Activated naive CD8-positive, alpha-beta T cell treated with anti-CD3 and anti-CD28 coated beads, Interleukin-2, amount 50 U/mL, for 24 hours (primary cell): Measurements from ENCODE around the gene LRRC4C.
"Not testable (repeated sequence)": the region's sequence is repeated elsewhere in the genome, so short reads cannot be mapped to it uniquely, and the experiment has no call there.

Experiments used
- ATAC-seq: fragments of 150-1000 bp; cut with Tn5 transposase; one replicate; pipeline ENCODE4 v1.10.0; 2021
- DNase-seq: peaks from one replicate; pipeline ENCODE4 v3.0.0; 2021
- H3K27ac Mint-ChIP-seq: one replicate; pipeline ENCODE4 v1.8.0; 2021; ENCODE audit warnings: mild to moderate bottlenecking, mixed read lengths
- H3K27me3 Mint-ChIP-seq: one replicate; pipeline ENCODE4 v1.8.0; 2021; ENCODE audit warnings: mixed read lengths
- H3K36me3 Mint-ChIP-seq: one replicate; pipeline ENCODE4 v1.8.0; 2021; ENCODE audit warnings: low read depth, mixed read lengths
- H3K4me1 Mint-ChIP-seq: one replicate; pipeline ENCODE4 v1.8.0; 2021; ENCODE audit warnings: mixed read lengths
- H3K4me3 Mint-ChIP-seq: one replicate; pipeline ENCODE4 v1.8.0; 2021; ENCODE audit warnings: mild to moderate bottlenecking, moderate library complexity, mixed read lengths
- H3K9me3 Mint-ChIP-seq: one replicate; pipeline ENCODE4 v1.8.0; 2021; ENCODE audit warnings: mixed read lengths

LRRC4C gene

DNA sequence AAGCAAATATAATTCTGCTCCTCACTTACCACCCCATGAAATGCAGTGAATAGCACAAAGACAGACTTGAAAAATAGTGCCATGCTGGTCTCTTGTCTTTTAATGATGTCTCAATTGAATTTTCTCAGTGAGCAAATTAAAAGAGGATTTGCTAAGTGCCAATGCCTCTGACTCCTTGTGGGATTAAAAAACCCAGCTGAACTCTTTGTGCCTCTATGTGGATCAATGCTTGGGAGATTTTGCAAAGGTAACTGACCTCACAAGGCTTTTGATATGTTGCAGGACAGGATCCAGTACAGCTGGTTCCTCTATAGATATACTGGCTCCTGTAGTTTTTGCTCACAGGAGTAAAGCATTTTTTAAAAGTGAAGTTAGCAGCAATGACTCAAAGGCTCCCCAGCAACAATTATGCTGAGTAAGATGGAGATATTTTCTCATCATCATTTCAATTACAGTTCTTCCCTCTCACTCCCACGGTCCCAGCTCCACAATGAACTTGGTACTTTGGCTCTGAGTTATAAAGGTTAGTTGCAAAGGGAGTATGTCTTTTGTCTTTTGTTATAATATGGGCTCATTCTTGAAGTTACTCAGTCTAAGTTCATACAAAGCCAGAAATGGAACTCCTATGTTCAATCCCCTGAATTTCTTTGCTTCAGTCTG is 471.5 kb downstream of the LRRC4C start:
- ATAC-seq, result no peak
- Mint-ChIP-seq H3K4me3 (no peak overlapping the region), H3K27me3 (no peaks in the 10 kb centered on the region), H3K9me3 (peaks cover 29% of the 10 kb centered on the region), H3K27ac (no peak overlapping the region), H3K36me3 (no peaks in the 10 kb centered on the region), H3K4me1 (no peaks in the 10 kb centered on the region)
- DNase-seq, result no peak

DNA sequence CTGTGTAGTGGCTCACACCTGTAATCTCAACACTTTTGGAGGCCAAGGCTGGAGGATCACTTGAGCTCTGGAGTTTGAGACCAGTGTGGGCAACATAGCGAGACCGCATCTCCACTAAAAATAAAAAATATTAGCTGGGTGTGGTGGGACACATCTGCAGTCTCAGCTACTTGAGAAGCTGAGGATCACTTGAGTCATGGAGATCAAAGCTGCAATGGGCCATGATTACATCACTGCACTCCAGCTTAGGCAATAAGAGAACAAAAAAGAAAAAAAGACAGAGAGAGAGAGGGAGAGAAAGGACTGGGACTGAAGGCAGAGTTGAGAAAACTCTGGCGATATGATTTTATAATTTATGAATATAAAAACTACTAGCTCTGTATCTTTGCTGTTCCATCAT is 473.1 kb downstream of the LRRC4C start:
- H3K27me3 Mint-ChIP-seq, result no peaks in the 10 kb centered on the region
- H3K27ac Mint-ChIP-seq, result no peak overlapping the region
- H3K36me3 Mint-ChIP-seq, result no peaks in the 10 kb centered on the region
- H3K9me3 Mint-ChIP-seq, result peaks cover 30% of the 10 kb centered on the region
- ATAC-seq, result no peak
- DNase-seq, result no peak
- no peak overlapping the region for H3K4me3 Mint-ChIP-seq
- no peaks in the 10 kb centered on the region for H3K4me1 Mint-ChIP-seq

DNA sequence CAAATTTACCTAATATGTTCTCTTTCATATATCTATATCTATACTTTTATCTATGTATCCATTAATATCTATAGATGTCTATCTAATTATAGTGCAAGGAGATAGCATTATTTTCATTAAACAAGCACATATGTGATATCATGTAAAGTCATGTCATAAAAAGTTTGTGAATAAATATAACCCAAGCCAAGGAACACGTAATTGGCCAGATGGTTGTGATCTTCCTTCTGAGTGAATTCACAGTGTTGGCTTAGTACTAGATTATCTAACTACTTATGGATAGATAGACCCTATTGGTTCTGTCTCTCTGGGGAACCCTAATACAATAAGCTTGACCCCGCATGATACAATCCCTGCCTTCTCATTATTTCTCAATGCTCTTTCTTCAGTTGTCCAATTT is 484.4 kb downstream of the LRRC4C start:
- H3K36me3 Mint-ChIP-seq, result no peaks in the 10 kb centered on the region
- ATAC-seq (no peak), DNase-seq (no peak)
- no peak overlapping the region for H3K4me3 Mint-ChIP-seq
- peaks cover 32% of the 10 kb centered on the region for H3K9me3 Mint-ChIP-seq
- H3K27ac Mint-ChIP-seq, result no peak overlapping the region
- H3K4me1 Mint-ChIP-seq, result no peaks in the 10 kb centered on the region
- H3K27me3 Mint-ChIP-seq, result no peaks in the 10 kb centered on the region

DNA sequence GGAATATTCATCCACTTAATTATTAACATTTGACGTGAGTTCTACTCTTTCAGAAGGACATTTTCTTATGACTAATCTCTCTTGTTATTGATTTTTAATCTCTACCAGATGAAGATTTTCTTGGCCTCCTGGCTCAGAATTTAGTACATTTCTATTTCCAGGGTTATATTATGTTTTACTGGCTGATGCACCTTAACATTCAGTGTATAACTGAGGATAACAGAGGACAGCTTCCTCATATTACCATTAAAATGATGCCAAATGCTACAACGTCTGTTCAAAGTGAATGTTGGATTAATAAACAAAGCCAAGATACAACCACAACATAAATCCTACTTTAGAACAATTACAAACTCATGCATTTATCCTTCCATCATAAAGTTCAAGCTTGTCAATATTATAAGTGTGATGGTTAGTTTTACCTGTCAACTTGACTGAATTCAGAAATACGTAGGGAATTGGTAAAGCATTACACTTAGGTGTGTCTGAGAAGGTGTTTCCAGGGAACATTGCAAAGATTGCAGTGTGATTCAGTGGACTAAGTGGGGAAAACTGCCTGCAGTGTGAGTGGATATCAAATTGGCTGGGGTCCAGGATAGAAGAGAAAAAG is 485.2 kb downstream of the LRRC4C start:
- DNase-seq, result no peak
- peaks cover 30% of the 10 kb centered on the region for H3K9me3 Mint-ChIP-seq

DNA sequence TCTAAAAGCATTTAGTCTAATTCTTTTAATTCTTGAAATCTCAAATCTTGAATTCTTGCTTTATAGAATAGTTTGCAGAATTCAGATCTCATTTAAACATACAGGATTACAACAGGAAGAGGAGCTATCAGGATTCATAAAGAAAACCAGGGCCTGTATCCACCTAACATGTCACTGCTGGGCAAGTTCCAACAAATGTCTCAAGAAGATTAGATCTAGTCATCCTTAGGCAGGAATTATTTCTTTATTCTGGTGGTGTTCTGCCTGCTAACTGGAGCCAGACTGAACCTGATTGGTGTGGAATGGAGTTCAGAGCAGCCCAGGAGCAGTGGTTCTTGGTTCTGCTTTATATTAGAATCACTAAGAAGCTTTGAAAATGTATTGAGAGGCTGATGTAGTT is 500.7 kb downstream of the LRRC4C start:
- no peak overlapping the region for H3K4me3 Mint-ChIP-seq
- peaks cover 16% of the 10 kb centered on the region for H3K9me3 Mint-ChIP-seq
- no peak for DNase-seq
- H3K36me3 Mint-ChIP-seq, result no peaks in the 10 kb centered on the region
- no peak overlapping the region for H3K27ac Mint-ChIP-seq
- no peaks in the 10 kb centered on the region for H3K27me3 Mint-ChIP-seq
- H3K4me1 Mint-ChIP-seq, result no peaks in the 10 kb centered on the region
- ATAC-seq, result no peak

More for the DNA sequence above, 485.2 kb downstream of the LRRC4C start:
- Mint-ChIP-seq H3K4me1 (no peaks in the 10 kb centered on the region), H3K27me3 (no peaks in the 10 kb centered on the region), H3K4me3 (no peak overlapping the region), H3K27ac (no peak overlapping the region), H3K36me3 (no peaks in the 10 kb centered on the region)
- no peak for ATAC-seq

DNA sequence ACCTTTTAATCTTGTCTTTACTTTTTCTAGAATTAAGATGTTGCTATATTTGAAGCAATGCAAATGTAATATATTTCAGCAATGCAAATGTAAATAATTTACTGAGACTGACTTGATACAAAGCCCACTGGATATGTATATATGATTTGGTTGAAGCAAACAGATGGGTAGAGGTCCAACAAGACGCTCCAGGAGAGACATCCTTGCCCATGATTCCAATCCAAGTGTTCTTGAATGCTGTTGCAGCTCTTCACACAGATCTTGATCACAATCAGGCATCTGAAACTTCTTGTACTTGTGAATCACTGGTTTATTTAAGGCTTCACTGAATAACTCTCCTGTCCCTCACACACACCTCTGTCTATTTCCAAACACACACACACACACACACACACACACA is 507.0 kb downstream of the LRRC4C start:
- Mint-ChIP-seq H3K36me3 (no peaks in the 10 kb centered on the region), H3K4me3 (no peak overlapping the region), H3K9me3 (peaks cover 23% of the 10 kb centered on the region), H3K4me1 (no peaks in the 10 kb centered on the region), H3K27me3 (no peaks in the 10 kb centered on the region), H3K27ac (no peak overlapping the region)
- DNase-seq, result no peak
- ATAC-seq, result no peak

DNA sequence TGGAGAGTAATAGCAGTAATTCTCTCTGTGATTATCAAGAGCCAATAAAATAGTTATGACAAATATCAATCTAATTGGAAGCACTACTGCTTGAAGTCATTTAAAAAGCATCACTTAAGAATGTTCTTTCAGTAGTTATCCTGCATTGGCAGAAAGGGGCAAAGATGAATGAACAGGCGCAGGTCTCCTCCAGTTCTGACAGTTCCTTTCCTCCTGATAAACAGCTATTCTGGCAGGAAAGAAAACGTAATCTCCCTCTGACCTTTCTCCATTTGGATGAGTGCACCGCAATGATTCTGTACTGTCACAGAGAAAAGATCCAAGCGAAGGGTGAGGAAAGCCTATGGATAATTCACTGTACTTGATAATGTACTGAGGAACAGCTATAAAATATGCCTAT is 521.5 kb downstream of the LRRC4C start:
- ATAC-seq, result no peak
- Mint-ChIP-seq H3K4me3 (no peak overlapping the region), H3K27me3 (no peaks in the 10 kb centered on the region), H3K4me1 (no peaks in the 10 kb centered on the region), H3K36me3 (no peaks in the 10 kb centered on the region), H3K9me3 (peaks cover 15% of the 10 kb centered on the region), H3K27ac (no peak overlapping the region)
- no peak for DNase-seq

DNA sequence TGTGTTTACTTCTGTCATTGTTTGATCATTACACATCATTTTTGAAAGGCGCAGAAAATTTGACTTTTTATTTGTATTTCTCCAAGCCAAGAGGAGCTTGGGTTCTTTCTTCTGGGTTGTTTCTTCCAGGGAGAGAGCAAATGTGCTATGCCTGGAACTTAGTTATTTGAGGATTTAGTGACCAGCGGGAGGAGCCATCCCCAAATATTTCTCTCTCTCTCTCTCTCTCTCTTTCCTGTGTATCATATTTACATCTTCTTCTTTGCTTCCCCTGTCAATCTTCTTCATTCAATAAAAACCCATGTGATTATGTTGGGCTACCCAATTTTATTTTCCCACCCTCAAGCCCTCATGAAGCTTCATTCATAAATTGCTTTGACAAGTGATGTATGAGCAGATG is 534.5 kb downstream of the LRRC4C start:
- H3K36me3 Mint-ChIP-seq, result no peaks in the 10 kb centered on the region
- ATAC-seq, result no peak
- H3K4me3 Mint-ChIP-seq, result no peak overlapping the region
- no peak for DNase-seq
- no peaks in the 10 kb centered on the region for H3K4me1 Mint-ChIP-seq
- no peaks in the 10 kb centered on the region for H3K27me3 Mint-ChIP-seq
- no peak overlapping the region for H3K27ac Mint-ChIP-seq
- H3K9me3 Mint-ChIP-seq, result peaks cover 16% of the 10 kb centered on the region

DNA sequence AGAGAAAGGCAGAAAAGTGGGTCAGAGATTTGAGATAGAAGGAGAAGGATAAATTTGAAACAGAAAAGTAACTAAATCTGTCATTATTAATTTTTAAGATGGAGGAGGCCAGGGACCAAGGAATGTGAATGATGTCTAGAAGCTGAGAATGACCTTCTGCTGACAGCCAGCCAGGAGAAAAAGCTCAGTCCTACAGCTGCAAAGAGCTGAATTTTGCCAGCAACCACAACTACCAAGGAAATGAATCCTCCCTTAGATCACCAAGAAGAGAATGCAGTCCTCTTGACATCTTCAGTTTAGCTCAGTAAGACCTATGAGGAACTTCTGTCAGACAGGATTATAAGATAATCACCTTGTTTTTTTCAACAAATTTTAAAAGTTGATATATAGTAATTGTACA is 538.2 kb downstream of the LRRC4C start:
- Mint-ChIP-seq H3K27ac (no peak overlapping the region), H3K4me3 (no peak overlapping the region), H3K27me3 (no peaks in the 10 kb centered on the region), H3K36me3 (no peaks in the 10 kb centered on the region), H3K9me3 (peaks cover 11% of the 10 kb centered on the region), H3K4me1 (no peaks in the 10 kb centered on the region)
- DNase-seq (no peak), ATAC-seq (no peak)

DNA sequence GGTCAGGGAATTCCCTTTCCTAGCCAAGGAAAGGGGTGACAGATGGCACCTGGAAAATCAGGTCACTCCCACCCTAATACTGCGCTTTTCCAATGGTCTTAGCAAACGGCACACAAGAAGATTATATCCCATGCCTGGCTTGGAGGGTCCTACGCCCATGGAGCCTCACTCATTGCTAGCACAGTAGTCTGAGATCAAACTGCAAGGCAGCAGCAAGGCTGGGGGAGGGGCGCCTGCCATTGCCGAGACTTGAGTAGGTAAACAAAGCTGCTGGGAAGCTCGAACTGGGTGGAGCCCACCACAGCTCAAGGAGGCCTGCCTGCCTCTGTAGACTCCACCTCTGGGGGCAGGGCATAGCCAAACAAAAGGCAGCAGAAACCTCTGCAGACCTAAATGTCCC is 548.7 kb downstream of the LRRC4C start:
- ATAC-seq, H3K36me3 Mint-ChIP-seq, H3K27ac Mint-ChIP-seq, DNase-seq, H3K4me1 Mint-ChIP-seq, H3K4me3 Mint-ChIP-seq, H3K27me3 Mint-ChIP-seq: not testable (repeated sequence)
- H3K9me3 Mint-ChIP-seq, result peaks cover 21% of the 10 kb centered on the region

DNA sequence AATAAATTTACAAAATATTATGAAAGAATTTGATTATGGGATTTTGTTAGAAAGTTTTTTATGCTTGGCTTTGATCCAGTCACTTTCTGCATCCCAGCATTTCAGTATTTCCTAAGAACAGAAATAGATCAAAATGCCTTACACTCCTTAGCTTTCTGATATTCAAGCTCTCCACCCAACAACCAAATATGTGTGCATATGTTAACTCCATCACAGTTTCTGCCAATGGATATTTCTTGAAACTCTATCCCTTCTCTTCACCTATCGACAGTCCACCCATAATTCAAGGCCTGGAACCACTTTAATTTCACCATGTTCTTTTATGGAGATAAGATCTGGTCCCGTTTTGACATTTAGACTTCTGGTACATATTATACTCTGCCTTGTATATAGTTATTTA is 565.0 kb downstream of the LRRC4C start:
- Mint-ChIP-seq H3K27ac (no peak overlapping the region), H3K9me3 (peaks cover 27% of the 10 kb centered on the region), H3K36me3 (no peaks in the 10 kb centered on the region), H3K4me1 (no peaks in the 10 kb centered on the region), H3K4me3 (no peak overlapping the region), H3K27me3 (no peaks in the 10 kb centered on the region)
- no peak for DNase-seq
- no peak for ATAC-seq

DNA sequence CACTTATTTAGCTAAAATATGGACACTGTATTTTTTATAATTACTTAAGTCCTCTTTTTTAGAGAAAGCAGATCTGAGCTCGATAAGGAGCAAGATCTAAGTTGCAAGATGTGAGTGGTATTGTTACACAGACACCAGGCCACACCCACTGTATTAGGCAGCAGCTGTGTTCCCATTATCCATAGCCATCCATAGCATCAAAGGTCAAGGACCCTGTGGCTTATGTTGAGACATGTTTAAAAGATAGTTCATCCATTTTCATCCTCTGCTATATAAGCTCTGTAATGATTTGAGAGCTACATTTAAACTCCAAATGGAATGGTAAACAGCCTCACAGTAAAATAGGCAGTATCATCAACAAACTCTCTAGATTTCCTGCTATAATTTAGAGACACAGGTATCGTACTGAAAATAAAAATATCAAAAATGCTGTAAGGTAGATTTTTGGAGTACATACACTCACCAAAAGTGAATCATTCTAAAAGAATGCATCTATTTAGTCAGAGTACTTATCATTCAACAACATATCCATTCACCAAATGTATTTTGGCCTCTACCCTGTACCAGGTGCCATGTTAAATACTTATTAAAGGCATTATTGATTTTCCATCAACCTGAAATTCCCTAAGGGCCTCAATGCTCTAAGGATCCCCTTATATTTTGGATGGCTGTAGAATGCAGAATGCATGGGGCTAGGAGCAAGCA is 574.0 kb downstream of the LRRC4C start:
- ATAC-seq (no peak), DNase-seq (no peak)
- Mint-ChIP-seq H3K4me3 (no peak overlapping the region), H3K27ac (no peak overlapping the region), H3K4me1 (no peaks in the 10 kb centered on the region), H3K36me3 (no peaks in the 10 kb centered on the region), H3K9me3 (peaks cover 11% of the 10 kb centered on the region), H3K27me3 (no peaks in the 10 kb centered on the region)

DNA sequence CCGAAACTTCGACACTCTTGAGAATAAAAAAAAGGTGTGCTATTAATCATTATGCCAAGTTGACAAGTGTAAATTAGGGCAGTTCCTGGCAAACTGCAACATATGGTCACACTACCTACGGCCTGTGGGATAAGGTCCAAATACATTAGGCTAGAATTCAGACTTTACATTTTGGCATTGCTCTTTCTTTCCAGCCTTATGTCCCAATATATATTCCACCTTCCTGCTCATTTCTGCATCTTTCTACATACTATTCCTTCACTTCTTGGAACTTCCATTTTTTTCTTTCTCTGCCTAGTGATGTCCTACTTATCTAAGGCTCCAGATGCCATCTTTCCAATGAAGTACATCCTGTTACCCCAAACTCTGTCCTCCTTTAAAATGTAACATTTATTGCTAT is 577.2 kb downstream of the LRRC4C start:
- Mint-ChIP-seq H3K27ac (no peak overlapping the region), H3K9me3 (peaks cover 20% of the 10 kb centered on the region), H3K4me1 (no peaks in the 10 kb centered on the region), H3K27me3 (no peaks in the 10 kb centered on the region), H3K4me3 (no peak overlapping the region), H3K36me3 (no peaks in the 10 kb centered on the region)
- DNase-seq (no peak), ATAC-seq (no peak)

DNA sequence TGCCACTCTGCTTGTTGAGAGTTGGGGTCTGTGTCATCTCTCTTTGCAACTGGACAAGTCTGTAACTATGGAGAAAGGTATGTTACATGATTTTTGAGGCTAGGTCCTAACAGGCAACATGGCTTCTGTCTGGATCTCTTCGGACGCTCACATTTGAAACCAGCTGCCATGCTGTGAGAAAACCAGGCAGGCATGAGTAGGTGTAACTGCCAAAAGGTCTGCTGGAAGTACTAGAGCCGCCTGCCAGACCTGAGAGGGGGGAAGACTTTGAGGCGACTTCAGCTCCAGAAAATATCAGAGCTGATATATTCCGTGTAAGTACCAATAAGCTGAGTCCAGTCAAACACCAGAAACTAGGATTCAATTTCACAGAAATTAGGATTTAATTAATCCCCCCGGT is 579.5 kb downstream of the LRRC4C start:
- peaks cover 20% of the 10 kb centered on the region for H3K9me3 Mint-ChIP-seq
- no peaks in the 10 kb centered on the region for H3K36me3 Mint-ChIP-seq
- H3K27me3 Mint-ChIP-seq, result no peaks in the 10 kb centered on the region
- H3K4me3 Mint-ChIP-seq, result no peak overlapping the region
- H3K27ac Mint-ChIP-seq, result no peak overlapping the region
- H3K4me1 Mint-ChIP-seq, result no peaks in the 10 kb centered on the region
- no peak for DNase-seq
- no peak for ATAC-seq

DNA sequence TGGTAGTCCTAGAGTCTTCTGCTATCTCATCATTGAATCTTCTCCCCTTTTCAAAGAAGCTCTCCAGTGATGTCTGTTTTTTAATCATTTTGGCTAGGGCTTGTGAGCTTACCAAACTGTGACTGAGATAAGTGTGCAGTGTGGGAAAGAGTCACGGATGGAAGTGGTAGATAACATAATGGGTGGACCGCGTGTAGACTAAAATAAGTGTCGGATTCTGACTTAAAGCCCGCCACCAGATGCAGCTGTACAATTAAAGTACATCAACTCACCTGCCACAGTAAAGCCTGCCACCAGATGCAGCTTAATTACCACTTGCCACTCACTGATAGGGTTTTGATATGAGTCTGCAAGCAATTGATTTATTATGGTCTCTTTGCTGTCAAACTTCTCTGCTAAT is 581.5 kb downstream of the LRRC4C start:
- Mint-ChIP-seq H3K27ac (no peak overlapping the region), H3K4me1 (no peaks in the 10 kb centered on the region), H3K36me3 (no peaks in the 10 kb centered on the region), H3K9me3 (peaks cover 26% of the 10 kb centered on the region), H3K4me3 (no peak overlapping the region), H3K27me3 (no peaks in the 10 kb centered on the region)
- ATAC-seq (no peak), DNase-seq (no peak)
